ENCODE data around the gene SUSD3.
A peak's percentile ranks its signal among the peaks of the same experiment; 100 is the strongest.

Gene SUSD3

GRCh38 chr9:93084471-93084881 is 26.0 kb downstream of the SUSD3 start:
- TF ChIP-seq TEAD4 (IDR thresholded peaks at IDR 0.05), result no peak
- no peak for TF ChIP-seq EGR1 (IDR thresholded peaks at IDR 0.05)
- TF ChIP-seq MAX (IDR thresholded peaks at IDR 0.05), result no peak
- no peak for TF ChIP-seq USF1 (IDR thresholded peaks at IDR 0.05)
- TF ChIP-seq YY1 (IDR thresholded peaks at IDR 0.05; ENCODE audit: low read depth), result no peak
- no peak for TF ChIP-seq TAF1 (IDR thresholded peaks at IDR 0.05; ENCODE audit: low read depth)
- no peak for TF ChIP-seq NFIC (IDR thresholded peaks at IDR 0.05)

GRCh38 chr9:93085676-93086075 is 27.2 kb downstream of the SUSD3 start:
- TF ChIP-seq USF1 (IDR thresholded peaks at IDR 0.05) (no peak), CEBPB (IDR thresholded peaks at IDR 0.05) (no peak), YY1 (IDR thresholded peaks at IDR 0.05; ENCODE audit: low read depth) (peak; percentile 71)

GRCh38 chr9:93086447-93087224 is 28.1 kb downstream of the SUSD3 start:
- TF ChIP-seq EP300 (IDR thresholded peaks at IDR 0.05; ENCODE audit: borderline replicate concordance) (no peak), NFIC (IDR thresholded peaks at IDR 0.05) (no peak), RAD21 (IDR thresholded peaks at IDR 0.05; ENCODE audit: low read depth) (no peak), FOXM1 (IDR thresholded peaks at IDR 0.05; ENCODE audit: borderline replicate concordance, low read depth) (no peak), CREB1 (IDR thresholded peaks at IDR 0.05; ENCODE audit: low read depth) (no peak), MAX (IDR thresholded peaks at IDR 0.05) (no peak), TCF12 (IDR thresholded peaks at IDR 0.05; ENCODE audit: low read depth) (no peak), ZBTB7A (IDR thresholded peaks at IDR 0.05; ENCODE audit: low read depth) (no peak), USF1 (IDR thresholded peaks at IDR 0.05) (no peak), REST (IDR thresholded peaks at IDR 0.05; ENCODE audit: low read depth) (no peak), YY1 (IDR thresholded peaks at IDR 0.05; ENCODE audit: low read depth) (no peak), TAF1 (IDR thresholded peaks at IDR 0.05; ENCODE audit: low read depth) (no peak), EGR1 (IDR thresholded peaks at IDR 0.05) (no peak), CEBPB (IDR thresholded peaks at IDR 0.05) (no peak)

GRCh38 chr9:93087971-93088655 is 29.6 kb downstream of the SUSD3 start:
- TF ChIP-seq USF1 (IDR thresholded peaks at IDR 0.05), result no peak
- no peak for TF ChIP-seq EGR1 (IDR thresholded peaks at IDR 0.05)
- TF ChIP-seq TEAD4 (IDR thresholded peaks at IDR 0.05), result no peak
- TF ChIP-seq EP300 (IDR thresholded peaks at IDR 0.05; ENCODE audit: borderline replicate concordance), result no peak
- TF ChIP-seq YY1 (IDR thresholded peaks at IDR 0.05; ENCODE audit: low read depth), result no peak
- no peak for TF ChIP-seq FOXM1 (IDR thresholded peaks at IDR 0.05; ENCODE audit: borderline replicate concordance, low read depth)
- no peak for TF ChIP-seq ZBTB7A (IDR thresholded peaks at IDR 0.05; ENCODE audit: low read depth)
- no peak for TF ChIP-seq CEBPB (IDR thresholded peaks at IDR 0.05)
- no peak for TF ChIP-seq REST (IDR thresholded peaks at IDR 0.05; ENCODE audit: low read depth)

- TF ChIP-seq ZBTB7A (IDR thresholded peaks at IDR 0.05; ENCODE audit: low read depth) (no peak), RAD21 (IDR thresholded peaks at IDR 0.05; ENCODE audit: low read depth) (no peak), USF1 (IDR thresholded peaks at IDR 0.05) (no peak), NFIC (IDR thresholded peaks at IDR 0.05) (no peak), MAX (IDR thresholded peaks at IDR 0.05) (no peak), REST (IDR thresholded peaks at IDR 0.05; ENCODE audit: low read depth) (no peak), TCF12 (IDR thresholded peaks at IDR 0.05; ENCODE audit: low read depth) (no peak), EP300 (IDR thresholded peaks at IDR 0.05; ENCODE audit: borderline replicate concordance) (no peak), FOXM1 (IDR thresholded peaks at IDR 0.05; ENCODE audit: borderline replicate concordance, low read depth) (no peak), EGR1 (IDR thresholded peaks at IDR 0.05) (no peak)
These were observed 30.1 kb downstream of the SUSD3 start for GRCh38 chr9:93088656-93089015.
